CD4-positive, alpha-beta memory T cell (primary cell): ENCODE measurements around the gene FNIP1. TPM values are rescaled to one million over a fixed set of nuclear protein-coding genes. Genes with fewer than 3 reads are reported as not detected.
A peak's percentile ranks its signal among the peaks of the same experiment; 100 is the strongest.

ENCODE experiments used
- CTCF ChIA-PET: fragments of 350-600 bp; sonication (Branson Sonifier 250); formaldehyde crosslinking; loops from one replicate; lab custom pipeline; 2021; ENCODE audit warnings: inconsistent platforms; ENCODE audit not compliant: partially characterized antibody; lab: Charles Lee
- POLR2A ChIA-PET: fragments of 350-600 bp; sonication (Branson Sonifier 250); formaldehyde crosslinking; loops from one replicate; lab custom pipeline; 2021; ENCODE audit not compliant: partially characterized antibody; lab: Charles Lee
- DNase-seq, 5 donors: peaks; one replicate each; pipeline versions ENCODE4 v3.0.0 to v3.0.0-alpha.2; 2020 to 2022; ENCODE audit warnings: mixed read lengths in 1 of 5
- H3K27ac ChIP-seq: one replicate; pipeline ENCODE4 v1.7.0; 2013; ENCODE audit warnings: low read depth, low read length
- H3K27me3 ChIP-seq: 2 replicates; pipeline ENCODE4 v1.7.0; 2013; ENCODE audit warnings: mild to moderate bottlenecking, low read length, moderate library complexity; ENCODE audit not compliant: insufficient read depth
- H3K36me3 ChIP-seq: 2 replicates; pipeline ENCODE4 v1.7.0; 2013; ENCODE audit warnings: mild to moderate bottlenecking, low read length, moderate library complexity; ENCODE audit not compliant: insufficient read depth
- H3K4me1 ChIP-seq: 2 replicates; pipeline ENCODE4 v1.7.0; 2013; ENCODE audit warnings: mild to moderate bottlenecking, low read length, moderate library complexity; ENCODE audit not compliant: insufficient read depth
- H3K4me3 ChIP-seq, 2 donors: one replicate each; pipeline ENCODE4 v1.7.0; 2013; ENCODE audit warnings: low read length in 2 of 2, mild to moderate bottlenecking in 1 of 2
- H3K9me3 ChIP-seq, 2 donors: one replicate each; pipeline ENCODE4 v1.7.0; 2013; ENCODE audit warnings: low read length in 2 of 2, control low read depth in 1 of 2; ENCODE audit not compliant: control insufficient read depth in 1 of 2
- H3K27ac Mint-ChIP-seq, 7 donors: one replicate each; pipeline ENCODE4 v1.8.0; 2020 to 2021; ENCODE audit warnings: mixed read lengths in 7 of 7, mild to moderate bottlenecking in 6 of 7, inconsistent platforms in 3 of 7, moderate library complexity in 3 of 7
- H3K27me3 Mint-ChIP-seq, 2 donors: one replicate each; pipeline ENCODE4 v1.8.0; 2020 to 2021; ENCODE audit warnings: mixed read lengths in 2 of 2
- H3K36me3 Mint-ChIP-seq, 2 donors: one replicate each; pipeline ENCODE4 v1.8.0; 2020 to 2021; ENCODE audit warnings: mixed read lengths in 2 of 2, inconsistent platforms in 1 of 2, mild to moderate bottlenecking in 1 of 2
- H3K4me1 Mint-ChIP-seq, 4 donors: one replicate each; pipeline ENCODE4 v1.8.0; 2020 to 2021; ENCODE audit warnings: mixed read lengths in 4 of 4, mild to moderate bottlenecking in 1 of 4
- H3K4me3 Mint-ChIP-seq, 8 donors: one replicate each; pipeline ENCODE4 v1.8.0; 2020 to 2021; ENCODE audit warnings: mixed read lengths in 8 of 8, mild to moderate bottlenecking in 7 of 8, moderate library complexity in 6 of 8, inconsistent platforms in 3 of 8
- H3K9me3 Mint-ChIP-seq, 8 donors: one replicate each; pipeline ENCODE4 v1.8.0; 2020 to 2021; ENCODE audit warnings: mixed read lengths in 8 of 8, mild to moderate bottlenecking in 5 of 8, inconsistent platforms in 3 of 8, moderate library complexity in 1 of 8
- intact Hi-C: fragments of 100-400 bp; cut with micrococcal nuclease; formaldehyde crosslinking; loops from one replicate; pipeline ENCODE4 v1.15.1; 2023
- polyA plus RNA-seq, 2 donors: library from polyadenylated mRNA; unstranded; fragments of 300-500 nt; fragmentation: Illumina TruSeq; gene quantifications; one replicate each; pipeline ENCODE4 v1.2.3, GENCODE V29; 2021
- total RNA-seq, 2 experiments: library from RNA; stranded (reverse); gene quantifications; one replicate each; pipeline ENCODE4 v1.2.3, GENCODE V29; 2021

The FNIP1 gene
- total and polyA plus RNA-seq, 4 experiments from 2014 or later: 8.2 to 35.9 (median 23.3) TPM

GRCh38 chr5:131619102-131619501 lies 177.7 kb downstream of the FNIP1 start:
- Mint-ChIP-seq H3K4me3 (peak overlapping the region in 6 of 8 donors; percentile 1 to 55 (median 11)), H3K27ac (peak overlapping the region in 2 of 7 donors; percentile 36 to 68), H3K27me3 (no peaks in the 10 kb centered on the region), H3K9me3 (peaks cover 0 to 3% (median 0%) of the 10 kb centered on the region in 8 donors), H3K36me3 (peaks cover 18 to 28% of the 10 kb centered on the region in 2 donors), H3K4me1 (peaks cover 42 to 90% (median 65%) of the 10 kb centered on the region in 4 donors)
- no peaks in the 10 kb centered on the region for H3K9me3 ChIP-seq
- no peak overlapping the region for H3K4me3 ChIP-seq
- intact Hi-C loops: no loop called here
- POLR2A ChIA-PET: interaction anchor here (0.8 kb wide), 1 partner anchor 17 kb away, joined by 3 read pairs; no protein-coding TSS in a partner anchor
- no peaks in the 10 kb centered on the region for H3K36me3 ChIP-seq
- no peaks in the 10 kb centered on the region for H3K27me3 ChIP-seq
- H3K27ac ChIP-seq: no peak overlapping the region
- CTCF ChIA-PET: no interaction called here
- peaks cover 57% of the 10 kb centered on the region for H3K4me1 ChIP-seq
- DNase-seq: no peak

- peaks cover 8 to 29% of the 10 kb centered on the region in 2 donors for H3K36me3 Mint-ChIP-seq
- intact Hi-C loops: no loop called here
- Histone ChIP-seq H3K9me3 (no peaks in the 10 kb centered on the region), H3K4me1 (peaks cover 53% of the 10 kb centered on the region), H3K27me3 (no peaks in the 10 kb centered on the region), H3K36me3 (no peaks in the 10 kb centered on the region), H3K27ac (no peak overlapping the region), H3K4me3 (no peak overlapping the region)
- H3K4me1 Mint-ChIP-seq: peaks cover 39 to 83% (median 61%) of the 10 kb centered on the region in 4 donors
- peak overlapping the region in 1 of 7 donors; percentile 27 for H3K27ac Mint-ChIP-seq
- ChIA-PET POLR2A (interaction anchor here (1.3 kb wide), 1 partner anchor 13 kb away, joined by 3 read pairs; no protein-coding TSS in a partner anchor), CTCF (interaction anchor here (1.7 kb wide), 1 partner anchor 28 kb away, joined by 6 read pairs; no protein-coding TSS in a partner anchor)
- no peaks in the 10 kb centered on the region for H3K27me3 Mint-ChIP-seq
- DNase-seq: no peak
- H3K4me3 Mint-ChIP-seq: peak overlapping the region in 2 of 8 donors; percentile 5 to 32
- peaks cover 0 to 3% (median 0%) of the 10 kb centered on the region in 8 donors for H3K9me3 Mint-ChIP-seq
These were observed 179.5 kb downstream of the FNIP1 start for GRCh38 chr5:131617140-131617822.

GRCh38 chr5:131615957-131616356 lies 180.9 kb downstream of the FNIP1 start:
- H3K27ac Mint-ChIP-seq: peak overlapping the region in 1 of 7 donors; percentile 57
- no peaks in the 10 kb centered on the region for H3K27me3 Mint-ChIP-seq
- peaks cover 39 to 75% (median 57%) of the 10 kb centered on the region in 4 donors for H3K4me1 Mint-ChIP-seq
- no peak for DNase-seq
- ChIA-PET CTCF (interaction anchor here (0.8 to 1.4 kb wide), 5 partner anchors 8 to 519 kb away, joined by 3 to 7 read pairs (median 3); no protein-coding TSS in a partner anchor), POLR2A (interaction anchor here (1.0 to 1.3 kb wide), 4 partner anchors 11 to 20 kb away, joined by 3 to 4 read pairs (median 3); no protein-coding TSS in a partner anchor)
- peak overlapping the region in 2 of 8 donors; percentile 1 to 54 for H3K4me3 Mint-ChIP-seq
- Histone ChIP-seq H3K27me3 (no peaks in the 10 kb centered on the region), H3K36me3 (no peaks in the 10 kb centered on the region), H3K9me3 (no peaks in the 10 kb centered on the region), H3K4me1 (peaks cover 47% of the 10 kb centered on the region), H3K27ac (no peak overlapping the region), H3K4me3 (no peak overlapping the region)
- intact Hi-C loops: no loop called here
- peaks cover 0 to 3% (median 0%) of the 10 kb centered on the region in 8 donors for H3K9me3 Mint-ChIP-seq
- H3K36me3 Mint-ChIP-seq: peaks cover 3 to 25% of the 10 kb centered on the region in 2 donors

GRCh38 chr5:131613423-131613822 lies 183.4 kb downstream of the FNIP1 start:
- Histone ChIP-seq H3K4me3 (no peak overlapping the region), H3K4me1 (peaks cover 46% of the 10 kb centered on the region), H3K9me3 (no peaks in the 10 kb centered on the region), H3K36me3 (no peaks in the 10 kb centered on the region), H3K27me3 (no peaks in the 10 kb centered on the region), H3K27ac (no peak overlapping the region)
- Mint-ChIP-seq H3K9me3 (peaks cover 0 to 3% (median 0%) of the 10 kb centered on the region in 8 donors), H3K27ac (peak overlapping the region in 2 of 7 donors; percentile 31 to 37), H3K4me3 (no peak overlapping the region), H3K27me3 (no peaks in the 10 kb centered on the region), H3K36me3 (peaks cover 3 to 28% of the 10 kb centered on the region in 2 donors), H3K4me1 (peaks cover 45 to 77% (median 60%) of the 10 kb centered on the region in 4 donors)
- CTCF ChIA-PET: interaction anchor here (0.8 to 1.2 kb wide), 2 partner anchors 24 to 448 kb away, joined by 3 to 5 read pairs; no protein-coding TSS in a partner anchor
- intact Hi-C loops: no loop called here
- POLR2A ChIA-PET: no interaction called here
- no peak for DNase-seq

- no peak overlapping the region for H3K27ac Mint-ChIP-seq
- ChIA-PET POLR2A (no interaction called here), CTCF (interaction anchor here (0.9 to 1.4 kb wide), 2 partner anchors 21 to 397 kb away, joined by 3 to 5 read pairs; no protein-coding TSS in a partner anchor)
- H3K27me3 Mint-ChIP-seq: no peaks in the 10 kb centered on the region
- no peaks in the 10 kb centered on the region for H3K36me3 ChIP-seq
- no peak overlapping the region for H3K4me3 Mint-ChIP-seq
- intact Hi-C loops: no loop called here
- no peak for DNase-seq
- no peaks in the 10 kb centered on the region for H3K9me3 ChIP-seq
- peaks cover 46% of the 10 kb centered on the region for H3K4me1 ChIP-seq
- peaks cover 3 to 23% of the 10 kb centered on the region in 2 donors for H3K36me3 Mint-ChIP-seq
- no peak overlapping the region for H3K4me3 ChIP-seq
- H3K9me3 Mint-ChIP-seq: no peaks in the 10 kb centered on the region
- peaks cover 51 to 78% (median 63%) of the 10 kb centered on the region in 4 donors for H3K4me1 Mint-ChIP-seq
- no peaks in the 10 kb centered on the region for H3K27me3 ChIP-seq
- H3K27ac ChIP-seq: no peak overlapping the region
These were observed 185.8 kb downstream of the FNIP1 start for GRCh38 chr5:131611064-131611381.

GRCh38 chr5:131610198-131611063 lies 186.4 kb downstream of the FNIP1 start:
- CTCF ChIA-PET: interaction anchor here (0.9 to 1.4 kb wide), 2 partner anchors 21 to 398 kb away, joined by 3 to 5 read pairs; no protein-coding TSS in a partner anchor
- no peak overlapping the region for H3K27ac ChIP-seq
- peaks cover 50 to 75% (median 61%) of the 10 kb centered on the region in 4 donors for H3K4me1 Mint-ChIP-seq

More at GRCh38 chr5:131610198-131611063, 186.4 kb downstream of the FNIP1 start:
- DNase-seq: no peak
- Histone ChIP-seq H3K4me3 (no peak overlapping the region), H3K4me1 (peaks cover 42% of the 10 kb centered on the region), H3K9me3 (no peaks in the 10 kb centered on the region), H3K36me3 (no peaks in the 10 kb centered on the region), H3K27me3 (no peaks in the 10 kb centered on the region)
- no peaks in the 10 kb centered on the region for H3K27me3 Mint-ChIP-seq
- peaks cover 3 to 20% of the 10 kb centered on the region in 2 donors for H3K36me3 Mint-ChIP-seq
- H3K9me3 Mint-ChIP-seq: no peaks in the 10 kb centered on the region
- no peak overlapping the region for H3K4me3 Mint-ChIP-seq
- intact Hi-C loops: no loop called here
- POLR2A ChIA-PET: no interaction called here
- H3K27ac Mint-ChIP-seq: peak overlapping the region in 2 of 7 donors; percentile 26 to 27
